ENCODE measurements around the gene RNF145.
"Not testable (repeated sequence)": the region's sequence is repeated elsewhere in the genome, so short reads cannot be mapped to it uniquely, and the experiment has no call there.

DNA sequence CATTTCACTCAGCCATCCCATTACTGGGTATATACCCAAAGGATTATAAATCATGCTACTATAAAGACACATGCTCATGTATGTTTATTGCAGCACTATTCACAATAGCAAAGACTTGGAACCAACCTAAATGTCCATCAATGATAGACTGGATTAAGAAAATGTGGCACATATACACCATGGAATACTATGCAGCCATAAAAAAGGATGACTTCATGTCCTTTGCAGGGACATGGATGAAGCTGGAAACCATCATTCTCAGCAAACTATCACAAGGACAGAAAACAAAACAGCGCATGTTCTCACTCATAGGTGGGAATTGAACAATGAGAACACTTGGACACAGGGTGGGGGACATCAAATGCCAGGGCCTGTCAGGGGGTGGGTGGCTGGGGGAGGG, 64.2 kb downstream of the RNF145 start:
- TF ChIP-seq, protein P1, sequence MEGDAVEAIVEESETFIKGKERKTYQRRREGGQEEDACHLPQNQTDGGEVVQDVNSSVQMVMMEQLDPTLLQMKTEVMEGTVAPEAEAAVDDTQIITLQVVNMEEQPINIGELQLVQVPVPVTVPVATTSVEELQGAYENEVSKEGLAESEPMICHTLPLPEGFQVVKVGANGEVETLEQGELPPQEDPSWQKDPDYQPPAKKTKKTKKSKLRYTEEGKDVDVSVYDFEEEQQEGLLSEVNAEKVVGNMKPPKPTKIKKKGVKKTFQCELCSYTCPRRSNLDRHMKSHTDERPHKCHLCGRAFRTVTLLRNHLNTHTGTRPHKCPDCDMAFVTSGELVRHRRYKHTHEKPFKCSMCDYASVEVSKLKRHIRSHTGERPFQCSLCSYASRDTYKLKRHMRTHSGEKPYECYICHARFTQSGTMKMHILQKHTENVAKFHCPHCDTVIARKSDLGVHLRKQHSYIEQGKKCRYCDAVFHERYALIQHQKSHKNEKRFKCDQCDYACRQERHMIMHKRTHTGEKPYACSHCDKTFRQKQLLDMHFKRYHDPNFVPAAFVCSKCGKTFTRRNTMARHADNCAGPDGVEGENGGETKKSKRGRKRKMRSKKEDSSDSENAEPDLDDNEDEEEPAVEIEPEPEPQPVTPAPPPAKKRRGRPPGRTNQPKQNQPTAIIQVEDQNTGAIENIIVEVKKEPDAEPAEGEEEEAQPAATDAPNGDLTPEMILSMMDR (conservative IDR thresholded peaks at IDR 0.05): not testable (repeated sequence)
- not testable (repeated sequence) for TF ChIP-seq ZFX (IDR thresholded peaks at IDR 0.05)
